ENCODE data around the gene ENTPD2. TPM values are rescaled to one million over a fixed set of nuclear protein-coding genes. Genes with fewer than 3 reads are reported as not detected.

The ENTPD2 gene
- total and polyA plus RNA-seq, 9 of the 15 experiments (the other 6 are each of a cell fraction or from before 2014, with no cell fraction given) = 0.04 to 0.60 (median 0.14) TPM; not detected in 4

GRCh38 chr9:137022662-137023008 lies 31.2 kb downstream of the ENTPD2 start (continued):
- TF ChIP-seq ZNF224 (CRISPR knock-in tag; IDR thresholded peaks at IDR 0.05) (0 out of 2 replicates have a peak, but pooled peaks have one; percentile 49), ATF2 (CRISPR knock-in tag; IDR thresholded peaks at IDR 0.05) (no peak), ZBTB33 (CRISPR knock-in tag; IDR thresholded peaks at IDR 0.05) (peak; percentile 76; the same call in 1 of the 2 replicates), RFX7 (CRISPR knock-in tag; IDR thresholded peaks at IDR 0.05) (no peak), RBBP5 (IDR thresholded peaks at IDR 0.05; ENCODE audit: borderline replicate concordance, insufficient read depth, low read length, poor library complexity, severe bottlenecking) (peak; percentile 21), PHB (CRISPR knock-in tag; IDR thresholded peaks at IDR 0.05) (no peak), PRPF4 (IDR thresholded peaks at IDR 0.05; ENCODE audit: insufficient read depth, low read depth, low read length, poor library complexity, severe bottlenecking) (no peak), JUND (IDR thresholded peaks at IDR 0.05; ENCODE audit: borderline replicate concordance, low read depth, low read length) (no peak), JUND (tag; IDR thresholded peaks at IDR 0.05; ENCODE audit: borderline replicate concordance, low read depth, low read length) (no peak), HDAC8 (tag; IDR thresholded peaks at IDR 0.05) (no peak), NFIX (CRISPR knock-in tag; IDR thresholded peaks at IDR 0.05; ENCODE audit: low read depth) (no peak), POLR2H (tag; IDR thresholded peaks at IDR 0.05; ENCODE audit: low read depth) (no peak), ARID3B (CRISPR knock-in tag; IDR thresholded peaks at IDR 0.05; ENCODE audit: borderline replicate concordance) (no peak), ATF1 (CRISPR knock-in tag; IDR thresholded peaks at IDR 0.05) (no peak), ATF1 (tag; IDR thresholded peaks at IDR 0.05) (no peak), JUN (IDR thresholded peaks at IDR 0.05; ENCODE audit: borderline replicate concordance, low read depth, low read length) (no peak), JUN (CRISPR knock-in tag; IDR thresholded peaks at IDR 0.05; ENCODE audit: borderline replicate concordance) (no peak), HNRNPL (IDR thresholded peaks at IDR 0.05; ENCODE audit: low read depth, low read length) (peak; percentile 63; the same call in 1 of the 2 replicates), EP300 (IDR thresholded peaks at IDR 0.05; ENCODE audit: low read length) (no peak), RHOXF2B (CRISPR knock-in tag; conservative IDR thresholded peaks at IDR 0.05) (no peak)

Data from K562 (cell line).